ENCODE results near the gene SPECC1L.

Gene SPECC1L

GRCh38 chr22:24417200-24417599, 146.6 kb downstream of the SPECC1L start:
- no peak for DNase-seq

GRCh38 chr22:24417901-24418641, 147.4 kb downstream of the SPECC1L start:
- DNase-seq: no peak

- DNase-seq: no peak
These were observed 148.3 kb downstream of the SPECC1L start for GRCh38 chr22:24418786-24419474.

- no peak for DNase-seq
These were observed 148.8 kb downstream of the SPECC1L start for GRCh38 chr22:24419475-24419850.

GRCh38 chr22:24420072-24420976, 149.7 kb downstream of the SPECC1L start:
- no peak for DNase-seq

GRCh38 chr22:24420977-24421343, 150.3 kb downstream of the SPECC1L start:
- no peak for DNase-seq

- no peak for DNase-seq
These were observed 150.8 kb downstream of the SPECC1L start for GRCh38 chr22:24421428-24421931.

- DNase-seq: no peak
These were observed 151.6 kb downstream of the SPECC1L start for GRCh38 chr22:24422102-24422665.

- DNase-seq: no peak
These were observed 152.9 kb downstream of the SPECC1L start for GRCh38 chr22:24423519-24424000.

GRCh38 chr22:24424001-24424900, 153.6 kb downstream of the SPECC1L start:
- DNase-seq: no peak

- DNase-seq: no peak
These were observed 154.5 kb downstream of the SPECC1L start for GRCh38 chr22:24424901-24425775.

GRCh38 chr22:24426436-24426835, 155.8 kb downstream of the SPECC1L start:
- DNase-seq: no peak

- no peak for DNase-seq
These were observed 156.3 kb downstream of the SPECC1L start for GRCh38 chr22:24426851-24427499.

- no peak for DNase-seq
These were observed 157.0 kb downstream of the SPECC1L start, which contains the start of gene ADORA2A for GRCh38 chr22:24427500-24428164. TSS of gene ADORA2A (plus strand) at chr22:24427599. CDS start at chr22:24433405, 5,806 bp downstream.

- DNase-seq: no peak
These were observed 158.2 kb downstream of the SPECC1L start for GRCh38 chr22:24428751-24429410.

GRCh38 chr22:24429411-24430365, 159.1 kb downstream of the SPECC1L start:
- peak; percentile 65 for DNase-seq

Data from NCI-H226 (cell line).